Stimulated activated CD4-positive, alpha-beta T cell treated with anti-CD3 and anti-CD28 coated beads, Interleukin-15, amount 100 ng/mL, for 24 hours (primary cell): ENCODE results near the gene FAM53C.
A peak's percentile ranks its signal among the peaks of the same experiment; 100 is the strongest.
"Not testable (repeated sequence)": the region's sequence is repeated elsewhere in the genome, so short reads cannot be mapped to it uniquely, and the experiment has no call there.

Source experiments
- DNase-seq: peaks from one replicate; pipeline ENCODE4 v3.0.0-alpha.2; 2020

The FAM53C gene

DNA sequence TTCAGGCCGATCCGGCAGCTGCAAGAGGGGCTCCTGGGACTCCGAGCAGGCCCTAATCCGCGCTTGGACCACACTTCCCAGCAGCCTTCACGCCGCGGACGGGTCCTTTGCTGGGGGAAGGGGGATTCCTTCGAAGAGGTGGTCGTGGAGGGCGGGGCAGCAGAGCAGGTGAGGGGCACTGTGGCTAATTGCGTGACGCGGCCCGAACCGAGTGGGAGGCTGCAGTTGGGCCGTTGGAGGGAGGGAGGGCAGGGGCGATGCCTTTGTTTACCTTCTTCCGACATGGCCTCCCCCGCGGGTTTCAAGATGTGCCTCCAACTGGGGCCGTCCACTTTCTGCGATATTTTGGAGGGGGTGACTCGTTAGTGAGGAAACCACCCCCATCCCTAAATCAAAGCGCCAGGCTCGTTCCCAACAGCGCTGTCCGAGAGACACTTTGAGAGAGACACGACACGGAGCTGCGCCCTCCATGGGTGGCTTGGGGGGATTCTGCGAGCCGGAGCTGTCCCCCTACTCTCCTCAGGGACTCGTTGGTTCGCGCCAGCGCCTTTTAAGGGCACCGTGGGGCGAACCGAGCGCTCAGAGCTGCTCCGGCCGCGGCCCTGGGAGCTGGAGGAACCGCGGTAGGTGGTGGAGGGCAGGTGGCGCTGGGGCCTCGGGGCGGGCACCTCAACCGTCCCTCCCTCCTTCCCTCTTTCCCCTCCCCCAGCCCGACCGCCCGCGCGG is at the start of gene FAM53C:
TSS of gene FAM53C (plus strand) at position 582 of the 726 bp plus-strand sequence. CDS start 3,070 bp downstream, outside the sequence.
- peak; percentile 93 for DNase-seq

DNA sequence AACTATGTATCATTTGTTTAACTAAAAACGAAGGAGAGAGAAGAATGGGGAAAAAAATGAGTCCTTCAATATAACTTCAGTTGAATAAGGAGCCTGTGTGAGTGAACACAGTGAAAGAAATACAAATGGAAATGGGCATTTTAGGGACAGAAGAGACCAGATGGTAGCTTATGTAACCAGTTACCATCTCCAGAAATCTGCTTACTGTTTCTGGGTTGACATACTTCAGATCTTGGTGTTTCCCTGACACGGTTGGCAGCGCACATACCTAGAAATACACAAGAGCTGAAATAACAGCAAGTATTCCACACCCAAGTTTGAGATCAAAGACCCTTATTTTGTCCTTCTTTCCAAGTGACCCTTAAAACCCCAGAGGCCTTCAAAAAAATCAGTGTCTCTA is 48.8 kb upstream of the FAM53C start:
- DNase-seq: no peak

- DNase-seq: no peak
Measured at GRCh38 chr5:138303372-138303771, 34.7 kb upstream of the FAM53C start.

DNA sequence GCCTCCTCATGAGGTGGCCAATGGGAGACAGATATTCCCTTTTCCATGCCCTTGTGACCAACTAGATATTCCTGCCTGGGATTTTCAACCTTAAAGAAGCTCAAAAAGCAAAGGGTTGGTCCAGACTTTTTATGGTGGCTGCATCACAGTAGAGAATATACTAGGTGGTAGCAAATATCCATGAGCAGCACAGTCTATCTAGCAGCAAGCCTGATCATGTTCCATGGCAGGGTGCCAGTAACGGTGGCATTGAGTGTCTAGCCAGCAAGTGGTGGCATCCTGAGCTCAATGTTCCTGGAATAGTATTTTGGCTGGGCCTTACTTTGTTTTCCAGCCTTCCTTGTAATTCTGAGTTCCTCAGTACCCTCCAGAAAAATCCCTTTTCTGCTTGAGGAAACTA is 32.3 kb upstream of the FAM53C start:
- DNase-seq: no peak

GRCh38 chr5:138315751-138316278 is 22.3 kb upstream of the FAM53C start:
- DNase-seq: no peak

DNA sequence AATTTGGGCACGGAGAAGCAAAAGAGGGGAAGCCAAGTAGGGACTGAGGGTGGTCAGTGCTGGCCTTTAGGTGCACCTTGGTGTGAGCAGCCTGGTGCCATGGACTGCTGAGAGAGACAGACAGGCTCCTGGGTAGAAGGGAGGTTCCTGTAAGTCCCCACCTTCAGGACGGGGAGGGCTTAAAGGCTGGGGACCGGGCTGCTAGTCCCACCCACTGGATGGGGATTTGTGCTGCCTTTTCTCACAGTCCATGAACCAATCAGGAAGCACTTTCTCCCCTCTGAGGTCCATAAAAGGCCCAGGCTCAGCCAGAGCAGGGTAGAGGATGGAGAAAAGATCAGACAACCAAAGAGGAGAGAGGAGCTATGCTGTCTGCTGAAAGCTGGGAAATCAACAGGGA is 21.7 kb upstream of the FAM53C start:
- DNase-seq: no peak

- DNase-seq: not testable (repeated sequence)
Measured at GRCh38 chr5:138318211-138318610, 19.9 kb upstream of the FAM53C start.

DNA sequence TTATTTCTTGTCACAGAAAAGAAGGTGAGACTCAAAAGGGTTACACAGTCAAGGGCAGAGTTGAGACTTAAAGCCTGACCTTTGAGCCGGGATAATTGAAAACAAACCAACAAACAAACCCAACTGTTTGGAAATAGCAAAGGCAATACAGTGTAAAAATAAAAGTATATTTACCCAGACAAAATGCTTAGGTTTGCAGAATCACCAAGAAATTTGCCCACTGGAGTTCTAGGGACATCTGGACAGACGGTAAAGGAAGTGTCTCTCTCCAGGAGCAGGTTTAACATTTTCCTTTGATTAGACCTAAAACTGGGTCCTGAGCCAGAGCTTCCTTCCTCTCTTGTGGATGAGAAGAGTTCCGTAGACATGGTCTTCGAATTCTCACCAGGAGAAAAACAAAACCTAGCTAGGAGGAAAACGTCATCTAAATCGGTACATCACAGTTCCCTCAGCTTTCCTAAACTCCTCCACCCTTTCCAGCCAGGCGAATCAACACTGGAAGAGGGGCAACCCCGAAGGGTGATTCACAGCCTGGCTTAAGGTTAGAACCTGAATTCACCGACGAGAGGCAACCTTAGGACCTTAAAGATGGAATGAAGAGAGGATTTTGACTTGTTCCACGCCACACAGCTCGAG is 7.1 kb upstream of the FAM53C start:
- no peak for DNase-seq

DNA sequence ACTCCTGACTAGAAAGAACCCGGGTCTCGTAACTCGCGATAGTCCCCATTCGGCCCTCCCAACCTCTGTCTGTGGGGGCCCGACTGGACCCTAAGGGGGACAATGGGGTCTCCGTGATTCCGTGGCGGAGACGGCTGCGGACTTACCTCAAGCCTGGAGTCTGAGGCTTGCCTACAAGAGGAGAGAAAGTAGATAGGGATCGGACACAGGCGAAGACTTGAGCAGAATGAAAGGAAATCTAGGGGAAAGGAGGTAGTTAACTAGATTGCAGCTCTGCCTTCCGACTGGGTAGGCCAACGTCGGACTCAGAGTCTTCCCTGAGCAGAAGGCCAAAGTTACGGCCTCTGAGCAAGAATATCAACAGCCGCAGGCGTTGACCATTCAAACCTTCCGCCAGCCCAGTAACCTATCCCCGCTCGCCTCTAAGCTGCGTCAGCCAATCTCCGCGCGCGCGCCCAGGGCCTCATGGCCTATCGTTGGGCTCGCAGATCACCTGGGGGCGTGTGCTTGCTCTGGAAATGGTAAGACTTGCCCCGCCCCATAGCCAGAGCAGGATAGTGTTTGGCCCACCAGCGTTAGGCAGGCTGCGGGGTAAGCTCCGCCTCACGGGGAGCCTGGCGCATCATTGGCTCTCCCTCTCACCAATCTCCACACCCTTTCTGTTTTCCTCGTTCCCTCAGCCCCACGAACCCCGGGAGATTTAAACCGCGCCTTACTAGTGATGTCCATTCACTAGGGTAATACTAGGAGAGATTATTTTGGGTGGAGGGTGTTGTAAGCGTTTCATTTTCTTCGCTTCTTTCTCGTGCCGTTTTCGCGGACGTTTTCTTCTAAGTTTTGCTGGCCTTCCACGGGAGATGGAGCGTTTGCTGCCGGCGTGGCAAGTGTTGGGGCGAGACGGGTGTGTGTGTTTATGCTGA is 6.4 kb upstream of the FAM53C start, which contains the start of gene CDC25C:
TSS of gene CDC25C (minus strand) at position 356 of the 920 bp plus-strand sequence. CDS start 624 bp downstream, outside the sequence.
- DNase-seq: peak; percentile 99

- no peak for DNase-seq
Measured at GRCh38 chr5:138334867-138335447, 3.1 kb upstream of the FAM53C start.

DNA sequence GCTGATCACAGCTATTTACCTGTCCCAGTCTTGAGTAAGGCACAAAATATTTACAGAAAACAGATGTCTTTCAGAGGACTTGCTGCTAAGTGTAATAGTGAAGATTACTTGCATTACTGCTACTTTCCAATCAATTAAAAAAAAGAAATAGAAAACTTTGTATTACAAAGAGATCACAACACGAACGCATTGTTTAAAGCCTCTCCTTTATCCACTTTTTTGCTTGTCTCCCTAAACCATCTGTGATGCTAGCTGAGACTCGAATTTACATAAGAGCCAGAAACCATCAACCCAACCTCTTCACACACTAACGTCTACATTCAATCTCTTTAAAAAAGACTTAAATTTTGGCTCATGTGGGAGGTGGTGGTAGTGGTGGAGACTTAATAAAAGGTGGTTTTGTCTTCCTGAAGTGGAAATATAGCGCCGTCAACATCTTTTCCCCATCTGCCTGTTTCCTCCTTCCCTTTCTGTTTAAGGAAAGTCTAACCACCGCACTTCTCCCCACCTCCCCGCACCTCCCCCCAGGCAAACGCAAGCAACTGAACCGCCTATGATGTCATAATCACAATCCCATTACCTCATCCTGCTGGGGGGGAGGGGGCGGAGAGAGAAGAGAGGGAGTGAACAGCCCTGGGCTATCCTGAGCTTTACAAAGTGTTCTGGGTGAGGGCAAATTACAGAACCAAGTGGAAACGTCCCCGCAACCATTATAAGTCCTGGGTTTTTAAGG is 948 bp upstream of the FAM53C start:
- DNase-seq: no peak

GRCh38 chr5:138338411-138339090 is 485 bp downstream of the FAM53C start:
- DNase-seq: peak; percentile 11

DNA sequence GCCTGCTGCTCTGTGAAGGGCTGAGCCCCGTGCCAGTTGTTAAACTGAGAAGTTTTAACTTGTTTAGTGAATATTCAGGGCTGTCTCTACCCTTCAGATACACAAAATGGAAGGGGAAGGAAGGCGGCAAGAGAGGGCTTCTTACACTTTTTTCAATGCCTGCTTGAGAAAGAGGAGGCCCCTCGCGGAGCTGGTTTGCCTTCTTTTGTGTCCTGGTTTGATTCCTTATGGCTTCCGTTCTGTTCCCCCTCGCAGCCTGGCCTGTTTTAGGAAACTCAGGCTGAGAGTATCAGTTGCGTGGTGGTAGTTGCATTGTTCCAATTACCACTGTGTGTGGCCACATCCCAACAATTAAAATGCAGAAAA is 1.0 kb downstream of the FAM53C start:
- DNase-seq: no peak

- no peak for DNase-seq
Measured at GRCh38 chr5:138339464-138339863, 1.4 kb downstream of the FAM53C start.

DNA sequence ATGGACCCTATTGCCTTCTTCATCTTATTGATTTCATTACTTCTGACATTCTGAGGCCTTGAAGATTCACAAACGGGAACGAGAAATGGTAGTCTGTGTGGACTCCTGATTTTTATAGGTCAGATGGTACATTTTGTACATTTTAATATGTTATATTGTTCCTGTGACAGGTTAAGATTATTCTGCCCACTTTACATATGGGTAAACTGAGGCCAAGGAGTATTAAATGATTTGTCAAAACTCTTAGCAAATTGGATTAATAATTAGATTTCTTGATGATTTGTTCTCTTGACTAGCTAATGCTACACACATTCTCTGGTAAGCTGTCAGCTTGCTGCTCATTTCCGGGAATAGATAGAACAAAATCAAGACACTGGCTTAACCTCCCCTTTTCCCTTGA is 1.9 kb downstream of the FAM53C start:
- no peak for DNase-seq

GRCh38 chr5:138344887-138345622 is 7.0 kb downstream of the FAM53C start:
- no peak for DNase-seq

- no peak for DNase-seq
Measured at GRCh38 chr5:138346889-138347288, 8.8 kb downstream of the FAM53C start.

DNA sequence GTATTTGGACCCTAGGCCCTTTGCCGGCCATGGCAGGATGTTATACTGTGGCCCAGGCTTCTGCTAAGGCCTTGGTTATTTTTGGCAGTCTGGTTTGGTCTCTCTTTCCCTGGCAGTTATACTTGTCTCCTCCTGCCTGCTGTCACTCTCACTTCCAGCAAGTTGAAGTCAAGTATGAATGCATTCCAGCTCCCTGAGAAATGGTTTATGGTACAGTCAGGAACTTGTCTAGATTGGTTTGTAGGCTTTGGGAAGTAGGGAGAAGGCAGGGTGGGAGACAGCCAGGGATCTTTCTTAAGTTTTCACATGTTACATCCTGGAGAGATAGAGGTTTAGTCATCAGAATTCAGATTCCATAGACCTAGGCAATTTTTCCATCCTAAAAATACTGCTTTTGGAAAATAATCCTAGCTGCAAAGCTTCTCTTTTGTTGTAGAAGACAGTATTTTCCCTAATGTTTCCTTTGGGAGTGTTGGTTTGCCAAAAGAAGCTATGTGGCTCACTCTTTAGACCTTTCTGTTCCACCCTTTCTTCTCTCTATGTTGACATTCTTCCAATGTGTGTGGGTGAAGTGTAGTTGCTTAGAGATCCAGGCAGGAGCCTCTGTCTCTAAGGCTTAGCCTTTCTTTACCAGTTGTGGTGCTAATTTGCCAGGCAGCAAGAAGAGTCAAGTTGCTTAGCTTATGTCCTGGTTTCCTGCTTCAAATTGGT is 11.9 kb downstream of the FAM53C start:
- DNase-seq: no peak

GRCh38 chr5:138350563-138350890 is 12.5 kb downstream of the FAM53C start:
- no peak for DNase-seq

- DNase-seq: no peak
Measured at GRCh38 chr5:138351056-138351455, 13.0 kb downstream of the FAM53C start.
